Thyroid gland (tissue), 4 donors: ENCODE results near the gene S100A16. TPM values are rescaled to one million over a fixed set of nuclear protein-coding genes. Genes with fewer than 3 reads are reported as not detected.
A peak's percentile ranks its signal among the peaks of the same experiment; 100 is the strongest.
"Not testable (repeated sequence)": the region's sequence is repeated elsewhere in the genome, so short reads cannot be mapped to it uniquely, and the experiment has no call there.

Experiments
- DNase-seq, 2 donors: peaks; one replicate each; pipeline ENCODE4 v3.0.0-alpha.2; 2019
- H3K27ac ChIP-seq, 3 donors: fragments of 200-600 bp; sonication (generic); 1 replicate in 2 of 3; 2 replicates in 1 of 3; pipeline ENCODE4 v1.5.1; 2016 to 2019; ENCODE audit warnings: mild to moderate bottlenecking in 1 of 3, moderate library complexity in 1 of 3
- H3K27me3 ChIP-seq: fragments of 200-600 bp; sonication (generic); one replicate; pipeline ENCODE4 v1.5.1; 2019
- H3K36me3 ChIP-seq, 2 donors: fragments of 200-600 bp; sonication (generic); one replicate each; pipeline ENCODE4 v1.5.1; 2016 to 2019
- H3K4me1 ChIP-seq, 2 donors: fragments of 200-600 bp; sonication (generic); one replicate each; pipeline ENCODE4 v1.5.1; 2017 to 2019
- H3K4me3 ChIP-seq, 3 donors: fragments of 200-600 bp; sonication (generic); replicated peaks in 1 of 3; 1 replicate in 2 of 3; 2 replicates in 1 of 3; pipeline ENCODE4 v1.5.1; 2016; ENCODE audit warnings: mild to moderate bottlenecking in 1 of 3
- H3K9me3 ChIP-seq: fragments of 200-600 bp; sonication (generic); one replicate; pipeline ENCODE4 v1.5.1; 2017
- POLR2A ChIP-seq, 2 donors: fragments of 450-650 bp; IDR thresholded peaks; one replicate each; pipeline ENCODE4 v1.6.1; 2017; ENCODE audit warnings: antibody characterized with exemption in 2 of 2, mild to moderate bottlenecking in 2 of 2, moderate library complexity in 1 of 2
- WGBS, 2 donors: methylation state at CpG; one replicate each; pipeline ENCODE4 v1.1.5; 2017; 5-methylcytosine and 5-hydroxymethylcytosine counted together
- intact Hi-C: fragments of 100-400 bp; cut with DNase I; formaldehyde crosslinking; loops from one replicate; pipeline ENCODE4 v1.15.1; 2023
- total RNA-seq, 4 donors: library from RNA; depleted of rRNA; stranded (reverse); fragments of >200 nt; gene quantifications; one replicate each; pipeline ENCODE4 v1.2.3, GENCODE V29; 2016
- TF ChIP-seq, protein P1 (sequence below), 6 experiments: fragments of 200-600 bp in 3 of 6; fragments of 450-650 bp in 3 of 6; sonication (generic) in 3 of 6; IDR thresholded peaks; one replicate each; pipeline ENCODE4 v1.5.1; 2016 to 2019; ENCODE audit warnings: antibody characterized with exemption in 6 of 6, mild to moderate bottlenecking in 2 of 6, inconsistent platforms in 1 of 6, moderate library complexity in 1 of 6

S100A16 gene
- total RNA-seq, 4 donors from 2014 or later, result 62.7 to 104 (median 76.3) TPM

DNA sequence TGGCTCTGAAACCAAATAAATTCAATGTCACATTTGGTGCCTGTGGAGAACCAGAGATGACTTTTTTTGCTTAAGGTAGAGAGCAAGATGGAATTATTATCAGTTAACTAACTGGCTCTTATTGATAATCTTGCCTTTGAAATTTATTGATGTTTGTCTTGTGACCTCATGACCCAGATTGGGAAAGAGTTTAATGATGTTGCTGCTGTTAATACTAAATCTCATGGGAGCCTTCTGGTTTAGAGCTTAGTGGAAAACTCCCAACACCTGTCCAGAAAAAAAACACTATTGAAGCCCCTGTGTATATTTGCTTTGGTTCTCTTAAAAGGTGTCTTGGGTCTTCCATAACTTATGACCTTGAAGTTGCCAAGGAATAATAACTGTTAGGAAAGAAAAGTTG lies 30.9 kb upstream of the S100A16 start:
- Histone ChIP-seq H3K27ac (peak overlapping the region in 1 of 3 donors; percentile 16), H3K4me1 (peaks cover 17 to 24% of the 10 kb centered on the region in 2 donors), H3K27me3 (no peaks in the 10 kb centered on the region), H3K9me3 (no peaks in the 10 kb centered on the region), H3K4me3 (no peak overlapping the region), H3K36me3 (peaks cover 54 to 65% of the 10 kb centered on the region in 2 donors)
- DNase-seq, result no peak
- intact Hi-C loops, result no loop called here
- TF ChIP-seq POLR2A (IDR thresholded peaks at IDR 0.05), result no peak
- TF ChIP-seq, protein P1, sequence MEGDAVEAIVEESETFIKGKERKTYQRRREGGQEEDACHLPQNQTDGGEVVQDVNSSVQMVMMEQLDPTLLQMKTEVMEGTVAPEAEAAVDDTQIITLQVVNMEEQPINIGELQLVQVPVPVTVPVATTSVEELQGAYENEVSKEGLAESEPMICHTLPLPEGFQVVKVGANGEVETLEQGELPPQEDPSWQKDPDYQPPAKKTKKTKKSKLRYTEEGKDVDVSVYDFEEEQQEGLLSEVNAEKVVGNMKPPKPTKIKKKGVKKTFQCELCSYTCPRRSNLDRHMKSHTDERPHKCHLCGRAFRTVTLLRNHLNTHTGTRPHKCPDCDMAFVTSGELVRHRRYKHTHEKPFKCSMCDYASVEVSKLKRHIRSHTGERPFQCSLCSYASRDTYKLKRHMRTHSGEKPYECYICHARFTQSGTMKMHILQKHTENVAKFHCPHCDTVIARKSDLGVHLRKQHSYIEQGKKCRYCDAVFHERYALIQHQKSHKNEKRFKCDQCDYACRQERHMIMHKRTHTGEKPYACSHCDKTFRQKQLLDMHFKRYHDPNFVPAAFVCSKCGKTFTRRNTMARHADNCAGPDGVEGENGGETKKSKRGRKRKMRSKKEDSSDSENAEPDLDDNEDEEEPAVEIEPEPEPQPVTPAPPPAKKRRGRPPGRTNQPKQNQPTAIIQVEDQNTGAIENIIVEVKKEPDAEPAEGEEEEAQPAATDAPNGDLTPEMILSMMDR (IDR thresholded peaks at IDR 0.05), result no peak

DNA sequence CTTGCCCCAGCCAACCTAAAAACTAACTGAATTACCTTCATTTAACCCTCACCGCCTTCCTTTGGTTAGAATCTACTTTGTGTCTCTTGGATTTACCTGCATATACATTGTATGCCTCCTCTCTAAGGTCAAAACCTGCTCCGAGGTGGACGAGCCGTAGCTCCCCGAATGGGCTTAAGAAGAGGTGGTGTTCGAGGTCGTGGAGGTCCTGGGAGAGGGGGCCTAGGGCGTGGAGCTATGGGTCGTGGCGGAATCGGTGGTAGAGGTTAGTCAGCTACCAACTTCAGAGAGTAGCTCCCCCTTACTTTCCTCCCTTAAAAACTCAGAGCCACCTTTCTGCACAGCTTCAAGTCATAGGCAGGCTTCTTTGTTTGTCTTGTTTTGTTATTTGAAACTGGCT lies 30.2 kb upstream of the S100A16 start:
- H3K4me3 ChIP-seq, result no peak overlapping the region
- 92 to 94% methylated on average over 11 of the region's 11 CpGs for WGBS, 2 donors
- intact Hi-C loops, result no loop called here
- H3K36me3 ChIP-seq, result peaks cover 61 to 72% of the 10 kb centered on the region in 2 donors
- no peaks in the 10 kb centered on the region for H3K9me3 ChIP-seq
- peaks cover 13 to 19% of the 10 kb centered on the region in 2 donors for H3K4me1 ChIP-seq
- DNase-seq, result no peak
- TF ChIP-seq POLR2A (IDR thresholded peaks at IDR 0.05), result no peak
- TF ChIP-seq, protein P1 (IDR thresholded peaks at IDR 0.05), result no peak
- peak overlapping the region in 1 of 3 donors; percentile 16 for H3K27ac ChIP-seq
- no peaks in the 10 kb centered on the region for H3K27me3 ChIP-seq

DNA sequence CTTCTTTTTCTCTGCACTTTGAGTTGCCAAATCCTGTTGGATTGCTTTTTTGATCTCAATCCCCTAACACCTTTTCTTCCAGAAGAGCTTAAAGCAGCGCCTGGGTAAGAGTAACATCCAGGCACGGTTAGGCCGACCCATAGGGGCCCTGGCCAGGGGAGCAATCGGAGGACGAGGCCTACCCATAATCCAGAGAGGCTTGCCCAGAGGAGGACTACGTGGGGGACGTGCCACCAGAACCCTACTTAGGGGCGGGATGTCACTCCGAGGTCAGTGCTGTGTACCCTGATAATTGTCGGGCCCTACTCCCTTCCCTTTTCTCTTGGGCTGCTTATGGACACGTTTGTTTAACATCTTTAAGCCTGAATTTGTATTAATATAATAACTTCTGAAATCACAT lies 29.2 kb upstream of the S100A16 start:
- Histone ChIP-seq H3K4me3 (no peak overlapping the region), H3K27me3 (no peaks in the 10 kb centered on the region), H3K36me3 (peaks cover 67 to 82% of the 10 kb centered on the region in 2 donors), H3K9me3 (no peaks in the 10 kb centered on the region), H3K4me1 (peaks cover 7 to 9% of the 10 kb centered on the region in 2 donors), H3K27ac (no peak overlapping the region)
- no peak for DNase-seq
- intact Hi-C loops, result no loop called here
- 89% methylated on average over 11 of the region's 11 CpGs for WGBS, 2 donors
- TF ChIP-seq, protein P1 (IDR thresholded peaks at IDR 0.05), result no peak
- no peak for TF ChIP-seq POLR2A (IDR thresholded peaks at IDR 0.05)

DNA sequence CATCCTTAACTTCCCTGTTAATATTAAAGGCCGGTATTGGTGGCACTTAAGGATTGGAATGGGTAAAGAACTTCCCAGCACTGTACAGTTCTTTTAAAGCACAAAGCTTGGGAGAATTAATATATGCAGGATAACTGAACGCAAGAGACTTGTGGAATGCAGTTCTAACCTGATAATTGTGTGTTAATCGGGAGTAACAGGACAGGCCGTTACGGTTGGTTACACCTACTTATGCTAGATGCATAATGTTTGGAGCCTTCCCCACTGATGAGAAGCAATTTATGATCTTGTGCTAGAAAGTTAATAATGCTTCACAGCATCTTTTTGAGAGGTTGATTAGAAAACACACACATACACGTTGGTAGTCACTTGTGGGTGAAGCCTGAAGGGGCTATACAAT lies 27.9 kb upstream of the S100A16 start:
- H3K27me3 ChIP-seq, result no peaks in the 10 kb centered on the region
- H3K4me1 ChIP-seq, result peaks cover 8 to 10% of the 10 kb centered on the region in 2 donors
- peaks cover 75 to 93% of the 10 kb centered on the region in 2 donors for H3K36me3 ChIP-seq
- no peak for DNase-seq
- 68 to 69% methylated on average over 6 of the region's 6 CpGs for whole genome bisulfite sequencing, 2 donors
- TF ChIP-seq POLR2A (IDR thresholded peaks at IDR 0.05), result no peak
- TF ChIP-seq, protein P1 (IDR thresholded peaks at IDR 0.05), result no peak
- H3K9me3 ChIP-seq, result no peaks in the 10 kb centered on the region
- intact Hi-C loops, result no loop called here
- H3K27ac ChIP-seq, result no peak overlapping the region
- H3K4me3 ChIP-seq, result no peak overlapping the region

DNA sequence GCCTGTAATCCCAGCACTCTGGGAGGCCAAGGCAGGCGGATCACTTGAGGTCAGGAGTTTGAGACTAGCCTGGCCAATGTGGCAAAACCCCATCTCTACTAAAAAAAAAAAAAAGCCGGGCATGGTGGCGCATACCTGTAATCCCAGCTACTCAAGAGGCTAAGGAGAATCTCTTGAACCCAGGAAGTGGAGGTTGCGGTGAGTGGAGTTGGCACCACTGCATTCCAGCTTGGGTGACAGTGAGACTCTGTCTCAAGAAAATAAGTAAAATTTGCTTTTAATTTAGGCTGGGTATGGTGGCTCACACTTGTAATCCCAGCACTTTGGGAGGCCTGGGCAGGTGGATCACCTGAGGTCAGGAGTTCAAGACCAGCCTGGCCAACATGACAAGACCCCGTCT lies 27.3 kb upstream of the S100A16 start:
- H3K4me1 ChIP-seq, result peaks cover 14 to 17% of the 10 kb centered on the region in 2 donors
- H3K4me3 ChIP-seq, DNase-seq, intact Hi-C loops, H3K9me3 ChIP-seq, H3K27me3 ChIP-seq, H3K27ac ChIP-seq: not testable (repeated sequence)
- WGBS, 2 donors, result 97 to 98% methylated on average over 5 of the region's 5 CpGs
- peaks cover 69 to 87% of the 10 kb centered on the region in 2 donors for H3K36me3 ChIP-seq

DNA sequence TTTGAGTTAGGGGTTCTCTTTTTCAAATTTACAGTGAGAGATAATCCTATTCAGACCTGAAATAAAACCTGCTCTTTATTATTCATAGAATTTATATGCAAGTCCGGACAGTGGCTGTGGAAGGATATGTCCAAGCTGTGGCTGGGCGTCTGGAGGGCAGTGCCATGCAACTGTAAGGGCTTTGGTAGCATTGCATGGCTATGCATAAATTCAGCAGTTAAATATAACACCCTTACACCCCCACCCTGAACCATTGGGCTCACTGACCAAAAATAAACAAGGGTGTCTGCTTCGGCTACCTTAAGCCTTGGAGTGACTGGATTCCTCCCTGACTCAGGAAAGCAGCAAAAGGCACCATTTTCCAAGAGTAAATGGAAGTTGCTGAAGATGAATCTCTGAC lies 26.3 kb upstream of the S100A16 start:
- H3K9me3 ChIP-seq, result no peaks in the 10 kb centered on the region
- WGBS, 2 donors, result 86 to 91% methylated on average over 3 of the region's 3 CpGs
- H3K27me3 ChIP-seq, result no peaks in the 10 kb centered on the region
- no peak overlapping the region for H3K4me3 ChIP-seq
- H3K27ac ChIP-seq, result no peak overlapping the region
- intact Hi-C loops, result no loop called here
- no peak for DNase-seq
- H3K36me3 ChIP-seq, result peaks cover 64 to 78% of the 10 kb centered on the region in 2 donors
- TF ChIP-seq POLR2A (IDR thresholded peaks at IDR 0.05), result no peak
- TF ChIP-seq, protein P1 (IDR thresholded peaks at IDR 0.05), result no peak
- peaks cover 18 to 20% of the 10 kb centered on the region in 2 donors for H3K4me1 ChIP-seq
